Spleen (tissue), 11 donors: ENCODE results near the gene S100A13. TPM values are rescaled to one million over a fixed set of nuclear protein-coding genes. Genes with fewer than 3 reads are reported as not detected.
"Not testable (repeated sequence)": the region's sequence is repeated elsewhere in the genome, so short reads cannot be mapped to it uniquely, and the experiment has no call there.

ENCODE experiments used
- DNase-seq: peaks from one replicate; pipeline ENCODE4 v3.0.0-alpha.2; 2020
- H3K27ac ChIP-seq, 8 donors: fragments of 200-600 bp; sonication (generic) in 7 of 8; 1 replicate in 4 of 8; 2 replicates in 4 of 8; pipeline versions ENCODE4 v1.5.0 to v1.8.0; 2016 to 2021; ENCODE audit warnings: inconsistent platforms in 4 of 8, mild to moderate bottlenecking in 4 of 8, moderate library complexity in 1 of 8
- H3K27me3 ChIP-seq, 7 donors: fragments of 200-600 bp; sonication (generic) in 6 of 7; replicated peaks in 1 of 7; 1 replicate in 4 of 7; 2 replicates in 3 of 7; pipeline versions ENCODE4 v1.5.0 to v1.8.0; 2016 to 2021; ENCODE audit warnings: inconsistent platforms in 3 of 7, mild to moderate bottlenecking in 1 of 7
- H3K36me3 ChIP-seq, 6 donors: fragments of 200-600 bp; sonication (generic) in 5 of 6; 1 replicate in 4 of 6; 2 replicates in 2 of 6; pipeline versions ENCODE4 v1.5.0 to v1.8.0; 2016 to 2021; ENCODE audit warnings: inconsistent platforms in 2 of 6
- H3K4me1 ChIP-seq, 6 donors: fragments of 200-600 bp; sonication (generic) in 5 of 6; 1 replicate in 3 of 6; 2 replicates in 3 of 6; pipeline versions ENCODE4 v1.5.0 to v1.8.0; 2016 to 2021; ENCODE audit warnings: inconsistent platforms in 3 of 6
- H3K4me3 ChIP-seq, 8 donors: fragments of 200-600 bp; sonication (generic) in 7 of 8; 1 replicate in 4 of 8; 2 replicates in 4 of 8; pipeline versions ENCODE4 v1.5.0 to v1.8.0; 2016 to 2021; ENCODE audit warnings: inconsistent platforms in 4 of 8, mild to moderate bottlenecking in 4 of 8, moderate library complexity in 2 of 8
- H3K9me3 ChIP-seq, 8 donors: fragments of 200-600 bp; sonication (generic) in 7 of 8; 1 replicate in 4 of 8; 2 replicates in 4 of 8; pipeline versions ENCODE4 v1.5.0 to v1.8.0; 2016 to 2021; ENCODE audit warnings: inconsistent platforms in 4 of 8
- CTCF ChIP-seq, 11 experiments: fragments of 200-600 bp in 7 of 11; fragments of 450-650 bp in 4 of 11; sonication (generic) in 4 of 11; IDR thresholded peaks in 8 of 11; conservative IDR thresholded peaks in 3 of 11; 1 replicate in 7 of 11; 2 replicates in 4 of 11; pipeline versions ENCODE4 v1.4.0 to v1.8.0; 2016 to 2021; ENCODE audit warnings: antibody characterized with exemption in 11 of 11, inconsistent platforms in 4 of 11, mild to moderate bottlenecking in 1 of 11
- POLR2A ChIP-seq, 3 donors: fragments of 450-650 bp; IDR thresholded peaks; one replicate each; pipeline ENCODE4 v1.5.1; 2017; ENCODE audit warnings: antibody characterized with exemption in 3 of 3, mild to moderate bottlenecking in 1 of 3
- POLR2AphosphoS5 ChIP-seq, 3 donors: sonication (generic); formaldehyde crosslinking; IDR thresholded peaks; one replicate each; pipeline ENCODE4 v1.5.1; 2017; ENCODE audit warnings: antibody characterized with exemption in 3 of 3
- WGBS, 5 donors: extraction: QIAGEN DNeasy Blood & Tissue Kit in 3 of 5; methylation state at CpG; one replicate each; pipeline versions ENCODE4 v1.1.5 to v1.1.7; 2013 to 2018; 5-methylcytosine and 5-hydroxymethylcytosine counted together
- intact Hi-C: fragments of 100-400 bp; cut with DNase I; formaldehyde crosslinking; loops from one replicate; pipeline ENCODE4 v1.15.0; 2023; ENCODE audit warnings: low total_unique reads
- polyA plus RNA-seq, 3 donors: library from polyadenylated mRNA; stranded (reverse); fragments of 200-250 nt; gene quantifications; one replicate each; pipeline ENCODE4 v1.2.1, GENCODE V29; 2013
- total RNA-seq, 7 donors: library from RNA; depleted of rRNA in 3 of 7; stranded (reverse); fragments of >200 nt in 3 of 7; fragmentation: NEBNext Ultra II Directional in 4 of 7; extraction: Animal tissue kit (Norgen Biotek cat#: 25700) in 4 of 7; gene quantifications; one replicate each; pipeline versions ENCODE4 v1.1.0 to v1.2.1, GENCODE V29; 2016 to 2021
- donor health status: healthy with polysubstance abuse.
- donor health status: DM: no; HTN: no; CAD: no; lungs with moderate emphysema.
- donor health status: DM: no; HTN: no; CAD: no.
- donor health status: Bipolar disorder and iron deficiency.
- donor health status: healthy.
- donor health status: DM: no; HTN: no; CAD: no.
- donor health status: DM: yes; HTN: yes; CAD: no.

The S100A13 gene
- total and polyA plus RNA-seq, 10 donors = 48.8 to 146 (median 75.5) TPM

GRCh38 chr1:153586347-153586746 lies 41.0 kb downstream of the S100A13 start:
- Histone ChIP-seq H3K4me3 (no peak overlapping the region), H3K9me3 (no peaks in the 10 kb centered on the region), H3K27me3 (no peaks in the 10 kb centered on the region), H3K4me1 (peaks cover 0 to 24% (median 13%) of the 10 kb centered on the region in 6 donors), H3K36me3 (no peaks in the 10 kb centered on the region), H3K27ac (peak overlapping the region in 5 of 8 donors; percentile 29 to 65 (median 52))
- intact Hi-C loops = no loop called here
- no peak for DNase-seq
- no peak for TF ChIP-seq POLR2A (IDR thresholded peaks at IDR 0.05)
- 44 to 64% (median 57%) methylated on average over 1 of the region's 1 CpG for WGBS, 5 donors

- 43 to 65% (median 54%) methylated on average over 1 of the region's 1 CpG for WGBS, 5 donors
- no peak for TF ChIP-seq POLR2AphosphoS5 (IDR thresholded peaks at IDR 0.05)
- no peak for TF ChIP-seq POLR2A (IDR thresholded peaks at IDR 0.05)
- no peak for TF ChIP-seq CTCF (IDR thresholded peaks at IDR 0.05 in 8 of 11, conservative IDR thresholded peaks at IDR 0.05 in 3 of 11)
- no peak for DNase-seq
- H3K27me3 ChIP-seq = no peaks in the 10 kb centered on the region
- intact Hi-C loops = no loop called here
- no peak overlapping the region for H3K4me3 ChIP-seq
- no peaks in the 10 kb centered on the region for H3K9me3 ChIP-seq
- H3K27ac ChIP-seq = peak overlapping the region in 2 of 8 donors; percentile 9 to 39
- H3K4me1 ChIP-seq = peaks cover 0 to 24% (median 13%) of the 10 kb centered on the region in 6 donors
- no peaks in the 10 kb centered on the region for H3K36me3 ChIP-seq
These were observed 42.3 kb downstream of the S100A13 start for GRCh38 chr1:153585006-153585405.

GRCh38 chr1:153583976-153584375 lies 43.3 kb downstream of the S100A13 start:
- H3K27me3 ChIP-seq = no peaks in the 10 kb centered on the region
- TF ChIP-seq POLR2A (IDR thresholded peaks at IDR 0.05) = no peak
- TF ChIP-seq CTCF (IDR thresholded peaks at IDR 0.05 in 8 of 11, conservative IDR thresholded peaks at IDR 0.05 in 3 of 11) = no peak
- TF ChIP-seq POLR2AphosphoS5 (IDR thresholded peaks at IDR 0.05) = no peak
- no peaks in the 10 kb centered on the region for H3K9me3 ChIP-seq
- H3K36me3 ChIP-seq = no peaks in the 10 kb centered on the region
- DNase-seq = no peak
- intact Hi-C loops = no loop called here
- H3K4me1 ChIP-seq = peaks cover 0 to 24% (median 13%) of the 10 kb centered on the region in 6 donors
- no peak overlapping the region for H3K4me3 ChIP-seq
- H3K27ac ChIP-seq = peak overlapping the region in 1 of 8 donors; percentile 13
- 74 to 80% (median 78%) methylated on average over 2 of the region's 2 CpGs for WGBS, 5 donors

GRCh38 chr1:153583514-153583913 lies 43.8 kb downstream of the S100A13 start:
- H3K36me3 ChIP-seq, H3K27ac ChIP-seq, H3K9me3 ChIP-seq, H3K27me3 ChIP-seq, H3K4me3 ChIP-seq, intact Hi-C loops, DNase-seq: not testable (repeated sequence)
- H3K4me1 ChIP-seq = peaks cover 0 to 24% (median 13%) of the 10 kb centered on the region in 6 donors
- WGBS, 5 donors = 64 to 87% (median 69%) methylated on average over 2 to 3 of the region's 3 CpGs

- whole genome bisulfite sequencing, 5 donors = 91 to 98% (median 94%) methylated on average over 19 to 34 of the region's 34 CpGs
- H3K36me3 ChIP-seq, H3K27ac ChIP-seq, H3K9me3 ChIP-seq, H3K27me3 ChIP-seq, H3K4me3 ChIP-seq, intact Hi-C loops: not testable (repeated sequence)
- peaks cover 0 to 26% (median 9%) of the 10 kb centered on the region in 6 donors for H3K4me1 ChIP-seq
- DNase-seq = peak; percentile 58
These were observed 44.5 kb downstream of the S100A13 start for GRCh38 chr1:153582836-153583235.

- 65 to 74% (median 67%) methylated on average over 3 of the region's 3 CpGs for WGBS, 5 donors
- intact Hi-C loops = no loop called here
- no peak for TF ChIP-seq CTCF (IDR thresholded peaks at IDR 0.05 in 8 of 11, conservative IDR thresholded peaks at IDR 0.05 in 3 of 11)
- TF ChIP-seq POLR2A (IDR thresholded peaks at IDR 0.05) = no peak
- TF ChIP-seq POLR2AphosphoS5 (IDR thresholded peaks at IDR 0.05) = no peak
- peak; percentile 24 for DNase-seq
- Histone ChIP-seq H3K27ac (peak overlapping the region in 1 of 8 donors; percentile 32), H3K4me1 (peaks cover 0 to 12% (median 4%) of the 10 kb centered on the region in 6 donors), H3K36me3 (no peaks in the 10 kb centered on the region), H3K27me3 (peaks cover 0 to 18% (median 0%) of the 10 kb centered on the region in 7 donors), H3K4me3 (no peak overlapping the region), H3K9me3 (no peaks in the 10 kb centered on the region)
These were observed 48.4 kb downstream of the S100A13 start for GRCh38 chr1:153578936-153579335.
